ENCODE measurements around the gene ADISSP.

Gene ADISSP

DNA sequence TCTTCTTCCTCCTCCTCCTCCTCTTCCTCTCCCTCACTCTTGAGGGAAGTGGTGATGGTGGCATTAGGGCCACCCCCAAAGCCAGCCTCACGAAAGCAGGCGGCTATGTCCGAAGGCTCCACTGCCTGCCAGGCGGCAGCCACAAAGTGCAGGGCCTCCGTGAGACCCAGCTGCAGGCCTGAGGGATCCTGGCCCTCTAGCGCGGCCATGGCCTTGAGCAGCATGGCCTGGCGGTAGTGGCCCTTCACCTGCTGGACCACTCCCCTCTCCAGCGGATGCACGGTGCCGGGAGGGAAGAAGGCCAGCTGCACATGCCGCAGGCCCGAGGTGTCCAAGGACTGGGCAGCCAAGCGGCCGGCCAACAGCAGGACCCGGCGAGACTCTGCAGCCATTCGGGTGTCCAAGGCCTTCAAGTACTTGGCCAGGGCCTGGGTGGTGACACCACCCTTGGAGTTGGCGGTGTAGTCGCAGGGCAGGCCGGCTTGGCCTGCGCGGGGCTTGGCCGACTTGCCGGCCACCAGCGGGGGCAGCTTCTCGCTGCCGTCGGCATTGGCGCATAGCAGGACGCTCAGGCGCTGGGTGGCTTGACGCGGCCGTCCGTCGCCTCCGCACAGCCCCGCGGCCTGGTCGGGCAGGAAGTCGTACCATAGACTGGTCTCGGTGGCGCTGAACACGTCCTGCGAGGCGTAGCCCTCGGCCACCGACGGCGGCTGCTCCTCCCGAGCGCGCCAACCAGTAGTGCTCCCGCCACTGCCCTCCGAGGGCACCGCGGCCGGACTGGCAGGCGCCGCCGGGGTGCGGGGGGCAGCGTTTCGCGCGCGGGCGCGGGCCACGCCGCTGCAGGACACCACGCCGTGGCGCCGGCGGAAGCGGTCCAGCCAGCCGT lies 17.9 kb upstream of the ADISSP start:
- TF ChIP-seq, protein P1, sequence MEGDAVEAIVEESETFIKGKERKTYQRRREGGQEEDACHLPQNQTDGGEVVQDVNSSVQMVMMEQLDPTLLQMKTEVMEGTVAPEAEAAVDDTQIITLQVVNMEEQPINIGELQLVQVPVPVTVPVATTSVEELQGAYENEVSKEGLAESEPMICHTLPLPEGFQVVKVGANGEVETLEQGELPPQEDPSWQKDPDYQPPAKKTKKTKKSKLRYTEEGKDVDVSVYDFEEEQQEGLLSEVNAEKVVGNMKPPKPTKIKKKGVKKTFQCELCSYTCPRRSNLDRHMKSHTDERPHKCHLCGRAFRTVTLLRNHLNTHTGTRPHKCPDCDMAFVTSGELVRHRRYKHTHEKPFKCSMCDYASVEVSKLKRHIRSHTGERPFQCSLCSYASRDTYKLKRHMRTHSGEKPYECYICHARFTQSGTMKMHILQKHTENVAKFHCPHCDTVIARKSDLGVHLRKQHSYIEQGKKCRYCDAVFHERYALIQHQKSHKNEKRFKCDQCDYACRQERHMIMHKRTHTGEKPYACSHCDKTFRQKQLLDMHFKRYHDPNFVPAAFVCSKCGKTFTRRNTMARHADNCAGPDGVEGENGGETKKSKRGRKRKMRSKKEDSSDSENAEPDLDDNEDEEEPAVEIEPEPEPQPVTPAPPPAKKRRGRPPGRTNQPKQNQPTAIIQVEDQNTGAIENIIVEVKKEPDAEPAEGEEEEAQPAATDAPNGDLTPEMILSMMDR (IDR thresholded peaks at IDR 0.05; ENCODE audit: control insufficient read depth, insufficient read depth, low read depth, low read length, missing control alignments) = peak; percentile 2
- no peak for DNase-seq (ENCODE audit: low read depth)
- peak overlapping the region; percentile 76 for H3K4me3 ChIP-seq (ENCODE audit: control insufficient read depth, low read depth, low read length)

GRCh38 chr20:3784863-3785239 lies 17.3 kb upstream of the ADISSP start:
- TF ChIP-seq, protein P1 (IDR thresholded peaks at IDR 0.05; ENCODE audit: control insufficient read depth, insufficient read depth, low read depth, low read length, missing control alignments) = no peak
- H3K4me3 ChIP-seq (ENCODE audit: control insufficient read depth, low read depth, low read length) = peak overlapping the region; percentile 76
- DNase-seq (ENCODE audit: low read depth) = no peak

DNA sequence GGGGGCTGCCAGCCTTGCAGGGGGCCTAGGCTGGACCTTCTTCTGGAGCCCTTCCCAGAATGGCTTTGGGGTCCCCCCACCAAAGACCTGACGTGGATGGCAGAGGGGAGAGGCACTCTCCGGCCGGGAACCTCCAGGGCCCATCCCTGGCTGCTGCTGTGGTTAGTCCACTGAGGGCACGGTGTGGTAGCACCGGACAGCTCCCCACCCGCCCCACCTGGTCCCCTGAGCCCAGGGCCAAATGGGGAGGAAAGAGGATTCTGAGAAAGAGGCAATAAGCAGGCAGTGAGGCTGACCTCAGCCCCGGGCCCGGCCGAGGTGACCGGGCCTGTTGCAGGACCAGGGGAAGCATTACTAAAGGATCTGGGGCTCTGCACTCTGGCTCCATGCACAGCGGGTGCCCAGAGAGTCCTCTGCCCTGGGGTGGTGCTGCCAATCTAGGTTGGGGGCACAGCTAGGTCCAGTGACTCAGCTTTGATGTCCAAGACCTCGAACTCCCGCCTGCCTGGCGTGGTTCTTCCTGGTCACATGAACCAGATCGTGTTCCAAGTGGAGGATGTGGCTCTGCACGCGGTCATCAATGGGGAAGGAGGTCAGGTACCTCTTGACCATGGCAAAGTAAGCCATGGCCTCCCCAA lies 16.8 kb upstream of the ADISSP start:
- TF ChIP-seq, protein P1 (IDR thresholded peaks at IDR 0.05; ENCODE audit: control insufficient read depth, insufficient read depth, low read depth, low read length, missing control alignments) = no peak
- H3K4me3 ChIP-seq (ENCODE audit: control insufficient read depth, low read depth, low read length) = peak overlapping the region; percentile 76
- no peak for DNase-seq (ENCODE audit: low read depth)

GRCh38 chr20:3783511-3784195 lies 16.1 kb upstream of the ADISSP start:
- no peak overlapping the region for H3K4me3 ChIP-seq (ENCODE audit: control insufficient read depth, low read depth, low read length)
- TF ChIP-seq, protein P1 (IDR thresholded peaks at IDR 0.05; ENCODE audit: control insufficient read depth, insufficient read depth, low read depth, low read length, missing control alignments) = no peak
- DNase-seq (ENCODE audit: low read depth) = no peak

GRCh38 chr20:3783068-3783489 lies 15.5 kb upstream of the ADISSP start:
- TF ChIP-seq, protein P1 (IDR thresholded peaks at IDR 0.05; ENCODE audit: control insufficient read depth, insufficient read depth, low read depth, low read length, missing control alignments) = no peak
- DNase-seq (ENCODE audit: low read depth) = no peak
- no peak overlapping the region for H3K4me3 ChIP-seq (ENCODE audit: control insufficient read depth, low read depth, low read length)

DNA sequence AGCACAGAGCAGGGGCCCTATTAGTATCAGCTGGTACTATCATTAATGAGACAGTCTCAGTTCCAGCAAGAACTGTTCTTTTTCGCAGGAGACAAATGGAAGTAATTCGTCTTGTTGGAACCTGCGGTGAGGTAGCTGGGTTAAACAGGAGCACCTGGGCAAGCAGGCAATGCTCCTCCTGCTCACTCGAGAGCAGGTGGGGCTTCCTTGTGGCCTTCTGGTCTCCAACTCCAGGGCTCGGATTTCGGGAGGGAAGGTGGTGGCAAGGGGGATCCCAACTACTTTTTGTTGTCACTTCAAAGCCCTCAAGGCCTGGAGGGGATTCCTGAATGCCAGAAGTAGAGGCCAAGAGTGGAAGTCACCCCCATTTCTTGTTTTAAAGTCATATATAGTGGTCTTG lies 15.0 kb upstream of the ADISSP start:
- TF ChIP-seq, protein P1 (IDR thresholded peaks at IDR 0.05; ENCODE audit: control insufficient read depth, insufficient read depth, low read depth, low read length, missing control alignments) = no peak
- no peak overlapping the region for H3K4me3 ChIP-seq (ENCODE audit: control insufficient read depth, low read depth, low read length)
- DNase-seq (ENCODE audit: low read depth) = no peak
